OCI-LY7 (cell line): ENCODE results near the gene CUL2.

ENCODE experiments used
- EZH2phosphoT487 ChIP-seq: fragments of 200-600 bp; sonication (generic); IDR thresholded peaks from 2 replicates; pipeline ENCODE4 v1.6.1; 2018; ENCODE audit warnings: low read depth, borderline replicate concordance, mild to moderate bottlenecking, mixed run types, antibody characterized with exemption, low read length, moderate library complexity, mixed read lengths
- TF ChIP-seq, protein P1 (sequence below): fragments of 200-600 bp; sonication (generic); conservative IDR thresholded peaks from 2 replicates; pipeline ENCODE4 v1.5.1; 2014; ENCODE audit warnings: mild to moderate bottlenecking, antibody characterized with exemption, low read length, moderate library complexity, mixed read lengths

DNA sequence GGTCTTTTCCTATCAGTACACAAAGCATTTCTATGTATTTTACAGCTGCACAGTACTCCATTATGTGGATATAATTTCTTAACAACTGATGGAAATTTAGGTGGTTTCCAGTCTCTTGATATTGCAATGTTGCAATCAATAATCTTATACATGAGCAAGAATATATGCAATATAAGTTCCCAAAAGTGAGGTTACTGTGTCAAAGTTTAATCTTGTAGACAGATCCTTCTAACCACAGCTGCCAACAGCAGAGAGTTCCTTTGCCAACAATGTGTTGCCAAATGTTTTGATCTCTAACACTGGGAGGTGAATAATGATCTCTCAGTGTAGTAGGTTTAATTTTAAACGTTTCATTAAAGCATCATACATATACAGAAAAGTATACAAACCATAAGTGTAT is 54.5 kb downstream of the CUL2 start:
- TF ChIP-seq, protein P1, sequence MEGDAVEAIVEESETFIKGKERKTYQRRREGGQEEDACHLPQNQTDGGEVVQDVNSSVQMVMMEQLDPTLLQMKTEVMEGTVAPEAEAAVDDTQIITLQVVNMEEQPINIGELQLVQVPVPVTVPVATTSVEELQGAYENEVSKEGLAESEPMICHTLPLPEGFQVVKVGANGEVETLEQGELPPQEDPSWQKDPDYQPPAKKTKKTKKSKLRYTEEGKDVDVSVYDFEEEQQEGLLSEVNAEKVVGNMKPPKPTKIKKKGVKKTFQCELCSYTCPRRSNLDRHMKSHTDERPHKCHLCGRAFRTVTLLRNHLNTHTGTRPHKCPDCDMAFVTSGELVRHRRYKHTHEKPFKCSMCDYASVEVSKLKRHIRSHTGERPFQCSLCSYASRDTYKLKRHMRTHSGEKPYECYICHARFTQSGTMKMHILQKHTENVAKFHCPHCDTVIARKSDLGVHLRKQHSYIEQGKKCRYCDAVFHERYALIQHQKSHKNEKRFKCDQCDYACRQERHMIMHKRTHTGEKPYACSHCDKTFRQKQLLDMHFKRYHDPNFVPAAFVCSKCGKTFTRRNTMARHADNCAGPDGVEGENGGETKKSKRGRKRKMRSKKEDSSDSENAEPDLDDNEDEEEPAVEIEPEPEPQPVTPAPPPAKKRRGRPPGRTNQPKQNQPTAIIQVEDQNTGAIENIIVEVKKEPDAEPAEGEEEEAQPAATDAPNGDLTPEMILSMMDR: no peak
- TF ChIP-seq EZH2phosphoT487: no peak
